Measurements from ENCODE around the gene GSK3A. TPM values are rescaled to one million over a fixed set of nuclear protein-coding genes. Genes with fewer than 3 reads are reported as not detected.

The GSK3A gene
- total and polyA plus RNA-seq, 2 experiments from 2014 or later: 17.7 to 40.7 TPM

- peaks cover 16% of the 10 kb centered on the region for H3K36me3 Mint-ChIP-seq (ENCODE audit: low read depth)
- no peak overlapping the region; the same call in 1 of the 2 replicates for H3K27ac Mint-ChIP-seq
Observed at GRCh38 chr19:42191330-42191729, 51.1 kb downstream of the GSK3A start.

More at GRCh38 chr19:42191330-42191729, 51.1 kb downstream of the GSK3A start:
- H4K20me1 ChIP-seq (replicated peaks; ENCODE audit: insufficient read depth): no peaks in the 10 kb centered on the region; the same call in 1 of the 2 replicates
- H3K4me1 Mint-ChIP-seq: peaks cover 8% of the 10 kb centered on the region; the same call in 2 of the 3 replicates
- ATAC-seq (no peak), DNase-seq (ENCODE audit: low spot score) (no peak)
- no peak overlapping the region for H3K4me2 ChIP-seq
- H2AFZ ChIP-seq: no peak overlapping the region
- no peaks in the 10 kb centered on the region for H3K27me3 ChIP-seq (ENCODE audit: insufficient read depth)
- H3K4me1 ChIP-seq (ENCODE audit: insufficient read depth): no peaks in the 10 kb centered on the region
- no peak overlapping the region for H3K27ac ChIP-seq (ENCODE audit: low read depth)
- H3K79me2 ChIP-seq (replicated peaks; ENCODE audit: insufficient read depth): no peaks in the 10 kb centered on the region
- H3K4me3 Mint-ChIP-seq: no peak overlapping the region
- H3K27me3 Mint-ChIP-seq (ENCODE audit: insufficient read depth, low read depth, poor library complexity): peaks cover 7% of the 10 kb centered on the region
- no peaks in the 10 kb centered on the region for H3K36me3 ChIP-seq (ENCODE audit: insufficient read depth)
- H3F3A ChIP-seq (replicated peaks; ENCODE audit: low read depth): no peaks in the 10 kb centered on the region
- no peaks in the 10 kb centered on the region for H3K9me2 ChIP-seq (ENCODE audit: insufficient read depth)
- TF ChIP-seq REST (IDR thresholded peaks at IDR 0.05; ENCODE audit: unreplicated experiment) (no peak), EZH2 (IDR thresholded peaks at IDR 0.05; ENCODE audit: low read depth, unreplicated experiment) (no peak), NANOG (IDR thresholded peaks at IDR 0.05; ENCODE audit: borderline replicate concordance) (no peak), ZNF114 (CRISPR knock-in tag; IDR thresholded peaks at IDR 0.05) (no peak), POLR2AphosphoS5 (IDR thresholded peaks at IDR 0.05; ENCODE audit: low read depth) (no peak), JUNB (IDR thresholded peaks at IDR 0.05; ENCODE audit: unreplicated experiment) (no peak), CREB1 (CRISPR knock-in tag; IDR thresholded peaks at IDR 0.05; ENCODE audit: low read depth) (no peak), EZH2phosphoT487 (IDR thresholded peaks at IDR 0.05; ENCODE audit: unreplicated experiment) (no peak), STAT1 (IDR thresholded peaks at IDR 0.05; ENCODE audit: unreplicated experiment) (no peak), CTCF (conservative IDR thresholded peaks at IDR 0.05; ENCODE audit: low read depth in 2 of 2) (no peak), ZNF462 (CRISPR knock-in tag; IDR thresholded peaks at IDR 0.05) (no peak), ZNF331 (CRISPR knock-in tag; IDR thresholded peaks at IDR 0.05; ENCODE audit: low read depth) (no peak)
- H3K4me3 ChIP-seq: no peak overlapping the region
- H3K9me3 Mint-ChIP-seq: peaks cover 16% of the 10 kb centered on the region
